Ishikawa (cell line): Measurements from ENCODE around the gene DNAH17.

Source experiments
- CEBPB ChIP-seq: IDR thresholded peaks from 2 replicates; pipeline ENCODE4 v1.6.1; 2012
- CREB1 ChIP-seq: IDR thresholded peaks from 2 replicates; pipeline ENCODE4 v1.6.1; 2012; ENCODE audit warnings: low read depth
- EGR1 ChIP-seq: IDR thresholded peaks from 2 replicates; pipeline ENCODE4 v1.6.1; 2012
- EP300 ChIP-seq: IDR thresholded peaks from 2 replicates; pipeline ENCODE4 v1.6.1; 2012; ENCODE audit warnings: borderline replicate concordance
- FOXM1 ChIP-seq: IDR thresholded peaks from 2 replicates; pipeline ENCODE4 v1.6.1; 2012; ENCODE audit warnings: low read depth, borderline replicate concordance
- NFIC ChIP-seq: IDR thresholded peaks from 2 replicates; pipeline ENCODE4 v1.6.1; 2012
- RAD21 ChIP-seq: IDR thresholded peaks from 2 replicates; pipeline ENCODE4 v1.6.1; 2012; ENCODE audit warnings: low read depth
- TAF1 ChIP-seq: IDR thresholded peaks from 2 replicates; pipeline ENCODE4 v1.6.1; 2012; ENCODE audit warnings: low read depth, mild to moderate bottlenecking
- TCF12 ChIP-seq: IDR thresholded peaks from 2 replicates; pipeline ENCODE4 v1.6.1; 2012; ENCODE audit warnings: low read depth
- TEAD4 ChIP-seq: IDR thresholded peaks from 2 replicates; pipeline ENCODE4 v1.6.1; 2012
- USF1 ChIP-seq: IDR thresholded peaks from 2 replicates; pipeline ENCODE4 v1.6.1; 2012
- YY1 ChIP-seq: IDR thresholded peaks from 2 replicates; pipeline ENCODE4 v1.6.1; 2012; ENCODE audit warnings: low read depth
- ZBTB7A ChIP-seq: IDR thresholded peaks from 2 replicates; pipeline ENCODE4 v1.6.1; 2012; ENCODE audit warnings: low read depth
- TF ChIP-seq, protein P1 (sequence below): IDR thresholded peaks from 2 replicates; pipeline ENCODE4 v1.6.1; 2012
- TF ChIP-seq, protein P2 (sequence below): IDR thresholded peaks from 2 replicates; pipeline ENCODE4 v1.6.1; 2012; ENCODE audit warnings: low read depth, mild to moderate bottlenecking

The DNAH17 gene

DNA sequence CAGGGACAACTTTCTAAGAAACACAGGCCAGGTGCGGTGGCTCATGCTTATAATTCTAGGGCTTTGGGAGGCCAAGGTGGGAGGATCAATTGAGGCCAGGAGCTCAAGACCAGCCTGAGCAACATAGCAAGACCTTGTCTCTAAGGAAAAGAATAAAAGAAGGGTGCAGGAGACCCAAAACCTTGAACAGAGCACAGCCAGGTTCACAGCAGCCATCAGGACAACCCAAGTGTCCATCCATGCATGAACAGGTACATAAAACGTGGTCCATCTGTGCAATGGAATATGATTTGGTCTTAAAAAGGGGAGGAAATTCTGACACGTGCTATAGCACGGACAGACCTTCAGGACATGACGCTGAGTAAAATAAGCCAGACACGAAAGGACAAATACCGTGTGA is 107.8 kb downstream of the DNAH17 start:
- TF ChIP-seq TAF1, result no peak
- TF ChIP-seq TEAD4, result no peak
- TF ChIP-seq RAD21, result no peak
- no peak for TF ChIP-seq EGR1
- TF ChIP-seq YY1, result no peak
- no peak for TF ChIP-seq EP300
- no peak for TF ChIP-seq TCF12
- no peak for TF ChIP-seq ZBTB7A
- TF ChIP-seq, protein P1, sequence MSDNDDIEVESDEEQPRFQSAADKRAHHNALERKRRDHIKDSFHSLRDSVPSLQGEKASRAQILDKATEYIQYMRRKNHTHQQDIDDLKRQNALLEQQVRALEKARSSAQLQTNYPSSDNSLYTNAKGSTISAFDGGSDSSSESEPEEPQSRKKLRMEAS, result no peak
- TF ChIP-seq NFIC, result no peak
- TF ChIP-seq CEBPB, result no peak

DNA sequence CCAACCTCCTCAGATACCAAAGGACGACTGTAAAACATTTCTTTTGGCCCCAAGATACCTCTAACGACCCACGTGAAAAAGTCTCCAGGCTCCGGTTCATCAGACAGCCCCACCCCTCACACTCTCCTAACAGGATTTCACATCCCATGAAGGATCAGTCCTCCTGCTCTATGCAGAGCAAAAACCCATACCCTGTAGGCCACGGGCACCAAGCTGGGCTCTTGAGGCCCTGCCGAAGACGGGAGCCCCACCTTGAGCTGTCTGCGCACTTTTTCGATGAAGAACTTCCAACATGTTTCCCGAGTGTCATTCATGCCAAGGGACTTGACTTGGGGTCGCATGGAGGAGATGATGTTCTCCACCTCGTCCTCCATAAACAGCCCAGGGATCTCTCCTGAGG is 108.8 kb downstream of the DNAH17 start:
- TF ChIP-seq TEAD4, result no peak
- TF ChIP-seq, protein P1, result no peak
- TF ChIP-seq TCF12, result no peak
- no peak for TF ChIP-seq CREB1
- no peak for TF ChIP-seq NFIC
- TF ChIP-seq FOXM1, result no peak
- TF ChIP-seq, protein P2, sequence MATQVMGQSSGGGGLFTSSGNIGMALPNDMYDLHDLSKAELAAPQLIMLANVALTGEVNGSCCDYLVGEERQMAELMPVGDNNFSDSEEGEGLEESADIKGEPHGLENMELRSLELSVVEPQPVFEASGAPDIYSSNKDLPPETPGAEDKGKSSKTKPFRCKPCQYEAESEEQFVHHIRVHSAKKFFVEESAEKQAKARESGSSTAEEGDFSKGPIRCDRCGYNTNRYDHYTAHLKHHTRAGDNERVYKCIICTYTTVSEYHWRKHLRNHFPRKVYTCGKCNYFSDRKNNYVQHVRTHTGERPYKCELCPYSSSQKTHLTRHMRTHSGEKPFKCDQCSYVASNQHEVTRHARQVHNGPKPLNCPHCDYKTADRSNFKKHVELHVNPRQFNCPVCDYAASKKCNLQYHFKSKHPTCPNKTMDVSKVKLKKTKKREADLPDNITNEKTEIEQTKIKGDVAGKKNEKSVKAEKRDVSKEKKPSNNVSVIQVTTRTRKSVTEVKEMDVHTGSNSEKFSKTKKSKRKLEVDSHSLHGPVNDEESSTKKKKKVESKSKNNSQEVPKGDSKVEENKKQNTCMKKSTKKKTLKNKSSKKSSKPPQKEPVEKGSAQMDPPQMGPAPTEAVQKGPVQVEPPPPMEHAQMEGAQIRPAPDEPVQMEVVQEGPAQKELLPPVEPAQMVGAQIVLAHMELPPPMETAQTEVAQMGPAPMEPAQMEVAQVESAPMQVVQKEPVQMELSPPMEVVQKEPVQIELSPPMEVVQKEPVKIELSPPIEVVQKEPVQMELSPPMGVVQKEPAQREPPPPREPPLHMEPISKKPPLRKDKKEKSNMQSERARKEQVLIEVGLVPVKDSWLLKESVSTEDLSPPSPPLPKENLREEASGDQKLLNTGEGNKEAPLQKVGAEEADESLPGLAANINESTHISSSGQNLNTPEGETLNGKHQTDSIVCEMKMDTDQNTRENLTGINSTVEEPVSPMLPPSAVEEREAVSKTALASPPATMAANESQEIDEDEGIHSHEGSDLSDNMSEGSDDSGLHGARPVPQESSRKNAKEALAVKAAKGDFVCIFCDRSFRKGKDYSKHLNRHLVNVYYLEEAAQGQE, result no peak
- no peak for TF ChIP-seq EGR1
- TF ChIP-seq CEBPB, result no peak
- TF ChIP-seq EP300, result no peak
- TF ChIP-seq RAD21, result no peak
- no peak for TF ChIP-seq USF1

GRCh38 chr17:78466786-78467715 is 110.1 kb downstream of the DNAH17 start:
- TF ChIP-seq FOXM1, result no peak
- no peak for TF ChIP-seq RAD21
- no peak for TF ChIP-seq EGR1
- no peak for TF ChIP-seq ZBTB7A
- TF ChIP-seq YY1, result no peak
- TF ChIP-seq CREB1, result no peak

DNA sequence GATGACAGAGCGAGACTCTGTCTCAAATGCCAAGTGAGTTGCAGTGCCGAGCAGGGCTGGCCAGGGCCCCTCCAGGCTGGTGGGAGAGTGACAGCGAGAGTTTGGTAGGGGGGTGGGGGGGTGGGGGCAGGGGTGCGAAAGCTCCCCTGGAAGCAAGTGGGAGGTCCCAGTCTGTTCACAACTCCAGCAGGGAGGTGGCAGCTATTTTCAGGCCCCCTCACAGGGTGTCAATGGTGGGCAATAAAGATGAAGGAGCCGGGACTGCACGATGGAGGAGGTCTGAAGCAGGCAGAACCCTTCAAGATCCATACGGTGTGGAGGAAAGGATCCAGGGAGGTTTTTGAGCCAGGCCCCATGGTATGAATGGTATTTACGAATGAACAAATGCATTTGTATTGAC is 115.0 kb downstream of the DNAH17 start:
- TF ChIP-seq EGR1 (no peak), CREB1 (no peak), ZBTB7A (no peak), TEAD4 (no peak)
- TF ChIP-seq, protein P1, result no peak

DNA sequence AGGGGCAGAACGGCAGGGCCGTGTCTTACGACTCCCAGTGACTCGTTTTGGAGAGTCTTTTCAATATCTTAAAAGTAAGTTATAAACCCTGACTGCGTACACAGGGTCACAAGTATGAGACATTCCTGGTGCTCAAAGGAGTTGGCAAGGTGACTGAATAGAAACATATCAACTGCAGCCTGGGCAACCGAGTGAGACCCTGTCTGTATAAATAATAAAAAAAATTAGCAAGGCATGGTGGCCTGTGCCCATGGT is 115.5 kb downstream of the DNAH17 start:
- no peak for TF ChIP-seq YY1
- TF ChIP-seq ZBTB7A, result no peak
- TF ChIP-seq, protein P1, result no peak
- TF ChIP-seq RAD21, result no peak
- TF ChIP-seq EP300, result no peak
- no peak for TF ChIP-seq TCF12
- TF ChIP-seq USF1, result no peak
- no peak for TF ChIP-seq CREB1
- TF ChIP-seq NFIC, result no peak
- no peak for TF ChIP-seq CEBPB
- no peak for TF ChIP-seq TEAD4
- no peak for TF ChIP-seq TAF1
- no peak for TF ChIP-seq FOXM1
- TF ChIP-seq, protein P2, result no peak
- no peak for TF ChIP-seq EGR1
